ENCODE data around the gene FKBP5. TPM values are rescaled to one million over a fixed set of nuclear protein-coding genes. Genes with fewer than 3 reads are reported as not detected.

The FKBP5 gene
- polyA plus RNA-seq, 1 donor from 2014 or later, result 1.2 TPM

DNA sequence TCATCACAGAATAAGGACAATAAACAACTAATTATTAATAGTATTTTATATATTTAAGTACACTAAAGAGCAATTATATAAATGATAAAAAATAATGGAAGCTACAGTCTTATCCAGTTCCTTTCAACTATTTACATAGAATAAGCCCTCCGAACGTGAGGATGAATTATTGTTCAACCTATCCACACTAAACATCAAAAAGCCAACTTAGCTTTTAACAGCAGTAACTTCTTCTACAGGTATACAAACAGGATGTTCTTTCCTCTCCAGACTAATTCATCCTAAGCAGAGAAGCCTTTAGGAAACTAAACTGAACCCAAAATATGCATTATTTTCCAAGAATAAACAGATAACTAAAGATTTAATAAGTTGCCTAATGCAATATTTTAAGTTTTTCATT, 2.3 kb downstream of the FKBP5 start:
- Histone ChIP-seq H3F3A (ENCODE audit: insufficient read depth, low read length, poor library complexity, severe bottlenecking) (no peaks in the 10 kb centered on the region), H3K4me3 (ENCODE audit: low read length) (no peak overlapping the region), H3K9ac (ENCODE audit: low read length) (no peak overlapping the region), H3K27ac (ENCODE audit: low read length) (no peak overlapping the region), H3K9me3 (ENCODE audit: low read length) (no peaks in the 10 kb centered on the region), H3K4me2 (ENCODE audit: low read length) (no peak overlapping the region), H3K79me2 (replicated peaks; ENCODE audit: insufficient read depth, low read length) (peaks cover 3% of the 10 kb centered on the region), H3K27me3 (ENCODE audit: insufficient read depth, low read depth, low read length) (peaks cover 23% of the 10 kb centered on the region), H2AFZ (ENCODE audit: low read depth, low read length) (no peak overlapping the region), H4K20me1 (ENCODE audit: insufficient read depth) (no peaks in the 10 kb centered on the region), H3K9me2 (ENCODE audit: insufficient read depth, low read length) (no peaks in the 10 kb centered on the region), H3K36me3 (ENCODE audit: insufficient read depth, low read length) (no peaks in the 10 kb centered on the region)
- TF ChIP-seq, protein P1, sequence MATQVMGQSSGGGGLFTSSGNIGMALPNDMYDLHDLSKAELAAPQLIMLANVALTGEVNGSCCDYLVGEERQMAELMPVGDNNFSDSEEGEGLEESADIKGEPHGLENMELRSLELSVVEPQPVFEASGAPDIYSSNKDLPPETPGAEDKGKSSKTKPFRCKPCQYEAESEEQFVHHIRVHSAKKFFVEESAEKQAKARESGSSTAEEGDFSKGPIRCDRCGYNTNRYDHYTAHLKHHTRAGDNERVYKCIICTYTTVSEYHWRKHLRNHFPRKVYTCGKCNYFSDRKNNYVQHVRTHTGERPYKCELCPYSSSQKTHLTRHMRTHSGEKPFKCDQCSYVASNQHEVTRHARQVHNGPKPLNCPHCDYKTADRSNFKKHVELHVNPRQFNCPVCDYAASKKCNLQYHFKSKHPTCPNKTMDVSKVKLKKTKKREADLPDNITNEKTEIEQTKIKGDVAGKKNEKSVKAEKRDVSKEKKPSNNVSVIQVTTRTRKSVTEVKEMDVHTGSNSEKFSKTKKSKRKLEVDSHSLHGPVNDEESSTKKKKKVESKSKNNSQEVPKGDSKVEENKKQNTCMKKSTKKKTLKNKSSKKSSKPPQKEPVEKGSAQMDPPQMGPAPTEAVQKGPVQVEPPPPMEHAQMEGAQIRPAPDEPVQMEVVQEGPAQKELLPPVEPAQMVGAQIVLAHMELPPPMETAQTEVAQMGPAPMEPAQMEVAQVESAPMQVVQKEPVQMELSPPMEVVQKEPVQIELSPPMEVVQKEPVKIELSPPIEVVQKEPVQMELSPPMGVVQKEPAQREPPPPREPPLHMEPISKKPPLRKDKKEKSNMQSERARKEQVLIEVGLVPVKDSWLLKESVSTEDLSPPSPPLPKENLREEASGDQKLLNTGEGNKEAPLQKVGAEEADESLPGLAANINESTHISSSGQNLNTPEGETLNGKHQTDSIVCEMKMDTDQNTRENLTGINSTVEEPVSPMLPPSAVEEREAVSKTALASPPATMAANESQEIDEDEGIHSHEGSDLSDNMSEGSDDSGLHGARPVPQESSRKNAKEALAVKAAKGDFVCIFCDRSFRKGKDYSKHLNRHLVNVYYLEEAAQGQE (IDR thresholded peaks at IDR 0.05; ENCODE audit: borderline replicate concordance), result no peak
- TF ChIP-seq RAD21 (conservative IDR thresholded peaks at IDR 0.05) (no peak), SMC3 (conservative IDR thresholded peaks at IDR 0.05; ENCODE audit: poor library complexity) (no peak), MXI1 (conservative IDR thresholded peaks at IDR 0.05; ENCODE audit: poor library complexity, severe bottlenecking) (no peak), POLR2AphosphoS5 (IDR thresholded peaks at IDR 0.05) (no peak)

DNA sequence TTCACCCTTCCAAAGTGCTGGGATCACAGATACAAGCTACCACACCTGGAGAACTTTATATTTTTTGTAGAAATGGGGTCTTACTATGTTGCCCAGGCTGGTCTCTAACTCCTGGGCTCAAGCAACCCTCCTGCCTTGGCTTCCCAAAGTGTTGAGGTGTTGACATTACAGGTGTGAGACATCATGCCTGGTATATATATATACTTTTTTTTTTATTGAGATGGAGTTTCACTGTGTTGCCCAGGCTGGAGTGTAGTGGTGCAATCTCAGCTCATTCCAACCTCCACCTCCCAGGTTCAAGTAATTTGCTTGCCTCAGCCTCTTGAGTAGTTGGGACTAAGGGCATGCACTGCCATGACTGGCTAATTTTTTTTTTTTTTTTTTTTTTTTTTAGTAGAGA, 5.4 kb downstream of the FKBP5 start:
- H3K27ac ChIP-seq (ENCODE audit: low read length), result no peak overlapping the region
- no peak overlapping the region for H3K4me3 ChIP-seq (ENCODE audit: low read length)
- H3K27me3 ChIP-seq (ENCODE audit: insufficient read depth, low read depth, low read length), result peaks cover 19% of the 10 kb centered on the region
- H3K79me2 ChIP-seq (replicated peaks; ENCODE audit: insufficient read depth, low read length), result peaks cover 3% of the 10 kb centered on the region
- TF ChIP-seq RAD21 (conservative IDR thresholded peaks at IDR 0.05) (no peak), EZH2 (IDR thresholded peaks at IDR 0.05; ENCODE audit: borderline replicate concordance, insufficient read depth, low read length, poor library complexity, severe bottlenecking) (no peak), CTCF (IDR thresholded peaks at IDR 0.05; ENCODE audit: poor library complexity, severe bottlenecking) (no peak), MXI1 (conservative IDR thresholded peaks at IDR 0.05; ENCODE audit: poor library complexity, severe bottlenecking) (no peak), POLR2AphosphoS5 (IDR thresholded peaks at IDR 0.05) (no peak), EP300 (conservative IDR thresholded peaks at IDR 0.05; ENCODE audit: poor library complexity, severe bottlenecking) (no peak), SMC3 (conservative IDR thresholded peaks at IDR 0.05; ENCODE audit: poor library complexity) (no peak), TAF1 (IDR thresholded peaks at IDR 0.05; ENCODE audit: low read depth) (no peak)
- TF ChIP-seq, protein P1 (IDR thresholded peaks at IDR 0.05; ENCODE audit: borderline replicate concordance), result no peak
- no peaks in the 10 kb centered on the region for H3F3A ChIP-seq (ENCODE audit: insufficient read depth, low read length, poor library complexity, severe bottlenecking)
- H3K4me2 ChIP-seq (ENCODE audit: low read length), result no peak overlapping the region
- H3K9me2 ChIP-seq (ENCODE audit: insufficient read depth, low read length), result no peaks in the 10 kb centered on the region
- H3K36me3 ChIP-seq (ENCODE audit: insufficient read depth, low read length), result no peaks in the 10 kb centered on the region
- H3K9me3 ChIP-seq (ENCODE audit: low read length), result no peaks in the 10 kb centered on the region
- no peaks in the 10 kb centered on the region for H4K20me1 ChIP-seq (ENCODE audit: insufficient read depth)
- H2AFZ ChIP-seq (ENCODE audit: low read depth, low read length), result no peak overlapping the region
- no peak overlapping the region for H3K9ac ChIP-seq (ENCODE audit: low read length)

Measured in neural cell (in vitro differentiated cells).